K562 (cell line): ENCODE results near the gene DOCK4. TPM values are rescaled to one million over a fixed set of nuclear protein-coding genes. Genes with fewer than 3 reads are reported as not detected.
A peak's percentile ranks its signal among the peaks of the same experiment; 100 is the strongest.

Experiments used
- ATAC-seq: fragments of 200-7000 bp; cut with Tn5 transposase; 3 replicates; pipeline ENCODE4 v1.9.1; 2020; ENCODE audit warnings: moderate library complexity
- BruUV-seq: library from RNA; stranded (reverse); fragments of 400-500 nt; replicated peaks from 2 replicates; lab custom pipeline; 2021; lab: Mats Ljungman, UMichigan
- CTCF ChIA-PET: fragments of 300-600 bp; formaldehyde crosslinking; extraction: SDS; loops from one replicate; lab custom pipeline; 2021; ENCODE audit warnings: low intra/inter-chr PET ratio; lab: Yijun Ruan, JAX
- POLR2A ChIA-PET: fragments of 300-600, 350-650 bp; sonication (Branson Sonifier 250); formaldehyde crosslinking; extraction: SDS; loops from one replicate; lab custom pipeline; 2021; ENCODE audit warnings: antibody characterized with exemption, inconsistent platforms; lab: Yijun Ruan, JAX
- DNase-seq, 4 experiments: peaks; one replicate each; pipeline versions ENCODE4 v3.0.0 to v3.0.0-alpha.2; 2011 to 2018; ENCODE audit warnings: low spot score in 3 of 4, mixed read lengths in 3 of 4; ENCODE audit errors: extremely low read depth in 1 of 4
- FAIRE-seq: peaks from 2 replicates; lab custom pipeline; 2011; peaks lifted over from hg19 to GRCh38; lab: Jason Lieb, UNC
- H2AFZ ChIP-seq: 2 replicates; pipeline ENCODE4 v1.6.0; 2011; ENCODE audit warnings: low read depth, low read length, control low read depth, inconsistent platforms
- H3K27ac ChIP-seq: fragments of 200-600 bp; 3 replicates; pipeline ENCODE4 v1.8.0; 2011; ENCODE audit warnings: low read depth, mild to moderate bottlenecking, control low read depth, inconsistent platforms, low read length, moderate library complexity, mixed read lengths; ENCODE audit errors: extremely low read depth
- H3K27me3 ChIP-seq, 2 experiments: fragments of 300-600 bp in 1 of 2; 2 replicates in 1 of 2; 3 replicates in 1 of 2; pipeline versions ENCODE4 v1.6.0 to v1.8.0; 2011; ENCODE audit warnings: inconsistent platforms in 2 of 2, low read length in 2 of 2, mild to moderate bottlenecking in 1 of 2, mixed read lengths in 1 of 2, moderate library complexity in 1 of 2; ENCODE audit not compliant: control insufficient read depth in 2 of 2, insufficient read depth in 2 of 2
- H3K36me3 ChIP-seq: fragments of 300-600 bp; 3 replicates; pipeline ENCODE4 v1.8.0; 2011; ENCODE audit warnings: mild to moderate bottlenecking, low read length, inconsistent platforms; ENCODE audit not compliant: control insufficient read depth, insufficient read depth
- H3K4me1 ChIP-seq, 2 experiments: fragments of 200-600 bp in 1 of 2; replicated peaks in 1 of 2; 2 replicates in 1 of 2; 3 replicates in 1 of 2; pipeline versions ENCODE4 v1.5.1 to v1.8.0; 2011; ENCODE audit warnings: inconsistent platforms in 2 of 2, low read length in 2 of 2, mild to moderate bottlenecking in 1 of 2, mixed read lengths in 1 of 2, moderate library complexity in 1 of 2; ENCODE audit not compliant: control insufficient read depth in 2 of 2, insufficient read depth in 2 of 2
- H3K4me2 ChIP-seq: 2 replicates; pipeline ENCODE4 v1.6.1; 2011; ENCODE audit warnings: low read length, control low read depth, inconsistent platforms, mixed read lengths; ENCODE audit not compliant: insufficient read depth
- H3K4me3 ChIP-seq: fragments of 200-600 bp; sonication (generic), shearing (Covaris generic); 2 replicates; pipeline ENCODE4 v1.5.1; 2016; ENCODE audit warnings: control low read depth, inconsistent platforms
- H3K79me2 ChIP-seq: fragments of 200-600 bp; 3 replicates; pipeline ENCODE4 v1.8.0; 2011; ENCODE audit warnings: low read length, inconsistent platforms; ENCODE audit not compliant: control insufficient read depth, insufficient read depth
- H3K9ac ChIP-seq, 2 experiments: 2 replicates each; pipeline versions ENCODE4 v1.6.0 to v1.6.1; 2011; ENCODE audit warnings: low read depth in 2 of 2, low read length in 2 of 2, control low read depth in 1 of 2, inconsistent platforms in 1 of 2, mild to moderate bottlenecking in 1 of 2, mixed read lengths in 1 of 2; ENCODE audit not compliant: insufficient read depth in 1 of 2
- H3K9me1 ChIP-seq: one replicate; pipeline ENCODE4 v1.6.0; 2011; ENCODE audit warnings: inconsistent platforms, mild to moderate bottlenecking, low read length, moderate library complexity; ENCODE audit not compliant: control insufficient read depth, insufficient read depth
- H3K9me3 ChIP-seq: replicated peaks from 2 replicates; pipeline ENCODE4 v1.5.1; 2011; ENCODE audit warnings: low read depth, low read length, inconsistent platforms; ENCODE audit not compliant: control insufficient read depth, insufficient read depth
- H4K20me1 ChIP-seq: replicated peaks from 2 replicates; pipeline ENCODE4 v1.6.1; 2011; ENCODE audit warnings: low read length, inconsistent platforms, mixed read lengths; ENCODE audit not compliant: control insufficient read depth, insufficient read depth
- EGR1 ChIP-seq: fragments of 450-650 bp; conservative IDR thresholded peaks from 2 replicates; pipeline ENCODE4 v1.6.1; 2017; ENCODE audit warnings: mild to moderate bottlenecking
- FOXP1 ChIP-seq: sonication (generic); formaldehyde crosslinking; IDR thresholded peaks from 2 replicates; pipeline ENCODE4 v1.8.0; 2022; ENCODE audit warnings: mild to moderate bottlenecking, missing genetic modification reagents
- NEUROD1 ChIP-seq: fragments of 150-350 bp; IDR thresholded peaks from 2 replicates; pipeline ENCODE4 v1.6.1; 2014; ENCODE audit warnings: borderline replicate concordance, low read length, low read depth; ENCODE audit not compliant: partially characterized antibody
- RAD21 ChIP-seq, 2 experiments: fragments of 250-450 bp in 1 of 2; fragments of 450-650 bp in 1 of 2; sonication (Bioruptor Pico) in 1 of 2; formaldehyde crosslinking in 1 of 2; IDR thresholded peaks in 1 of 2; conservative IDR thresholded peaks in 1 of 2; 2 replicates each; pipeline versions ENCODE4 v1.4.0 to v1.8.0; 2020 to 2022; ENCODE audit warnings: mild to moderate bottlenecking in 2 of 2, moderate library complexity in 1 of 2
- ZNF592 ChIP-seq: fragments of 450-650 bp; IDR thresholded peaks from 2 replicates; pipeline ENCODE4 v1.6.1; 2017; ENCODE audit warnings: antibody characterized with exemption, mild to moderate bottlenecking
- ZNF76 ChIP-seq: fragments of 250-450 bp; sonication (Bioruptor Pico); IDR thresholded peaks from 2 replicates; pipeline ENCODE4 v1.4.0; 2020; ENCODE audit warnings: mild to moderate bottlenecking, moderate library complexity, borderline replicate concordance
- WGBS: fragments of 100-300 bp; shearing (Covaris generic); methylation state at CpG from one replicate; pipeline ENCODE4 v1.1.6; 2016; ENCODE audit warnings: low coverage, mixed read lengths; ENCODE audit not compliant: insufficient coverage; ENCODE audit errors: missing lambda C conversion rate; 5-methylcytosine and 5-hydroxymethylcytosine counted together
- in situ Hi-C: fragments of 300-500 bp; cut with MboI; formaldehyde crosslinking; loops from 4 replicates; pipeline ENCODE4 v1.15.0; 2018; ENCODE audit warnings: inconsistent platforms, mixed read lengths
- intact Hi-C: fragments of 100-400 bp; cut with micrococcal nuclease; formaldehyde crosslinking; loops from 2 replicates; pipeline ENCODE4 v1.14.2; 2022
- polyA plus RNA-seq, 8 experiments: library from polyadenylated mRNA; depleted of rRNA in 4 of 8; stranded (reverse) in 5 of 8; unstranded in 3 of 8; fragments of >200 nt; fragmentation: Nextera tagmentation in 2 of 8; fragmentation: Illumina TruSeq in 1 of 8; extraction: Ambion mirVana in 2 of 8; extraction: Trizol in 1 of 8; gene quantifications; 2 replicates each; pipeline versions ENCODE4 v1.2.1 to v1.2.3, GENCODE V29; 2011 to 2014; ENCODE audit warnings: inconsistent platforms in 1 of 8, missing spikeins in 1 of 8
- total RNA-seq, 7 experiments: library from RNA; depleted of rRNA in 6 of 7; stranded (reverse); fragments of >200 nt in 6 of 7; fragmentation: Illumina TruSeq in 2 of 7; extraction: Trizol in 2 of 7; gene quantifications; 2 replicates each; pipeline versions ENCODE4 v1.2.1 to v1.2.3, GENCODE V29; 2011 to 2021; ENCODE audit warnings: low replicate concordance in 1 of 7
- TF ChIP-seq, protein P1 (sequence below): IDR thresholded peaks from 2 replicates; pipeline ENCODE4 v1.6.1; 2011; ENCODE audit warnings: borderline replicate concordance, low read depth, mild to moderate bottlenecking, moderate library complexity, low read length; ENCODE audit not compliant: insufficient read depth, poor library complexity, severe bottlenecking
- TF ChIP-seq, protein P2 (sequence below): fragments of 450-650 bp; IDR thresholded peaks from one replicate; pipeline ENCODE4 v1.6.1; 2018; ENCODE audit warnings: mild to moderate bottlenecking, moderate library complexity; ENCODE audit not compliant: partially characterized antibody
- TF ChIP-seq, protein P3 (sequence below), 3 experiments: IDR thresholded peaks in 2 of 3; conservative IDR thresholded peaks in 1 of 3; 2 replicates each; pipeline ENCODE4 v1.5.1; 2011 to 2012; ENCODE audit warnings: low read length in 3 of 3, mild to moderate bottlenecking in 3 of 3, control low read depth in 2 of 3, improper control_type of control experiment in 1 of 3, inconsistent platforms in 1 of 3, low read depth in 1 of 3, mixed read lengths in 1 of 3, moderate library complexity in 1 of 3; ENCODE audit not compliant: insufficient read depth in 2 of 3

The DOCK4 gene
- total and polyA plus RNA-seq, 9 of the 15 experiments (the other 6 are each of a cell fraction or from before 2014, with no cell fraction given): 0.42 to 5.7 (median 2.3) TPM

- H3K27me3 ChIP-seq: no peaks in the 10 kb centered on the region
- no peaks in the 10 kb centered on the region for H3K79me2 ChIP-seq
- peak overlapping the region in 1 of 2 experiments; percentile 63; a peak in 2 of 4 replicates for H3K9ac ChIP-seq
- in situ Hi-C loops: no loop called here
- POLR2A ChIA-PET: interaction anchor here (0.6 to 1.8 kb wide), 4 partner anchors 22 to 230 kb away, joined by 3 to 5 read pairs (median 3); no protein-coding TSS in a partner anchor
- BruUV-seq: no TSS peak
- intact Hi-C loops: no loop called here
- peak in 1 of 4 experiments; percentile 41 for DNase-seq
- H2AFZ ChIP-seq: peak overlapping the region; percentile 64
- no peaks in the 10 kb centered on the region for H3K36me3 ChIP-seq
- no peaks in the 10 kb centered on the region for H4K20me1 ChIP-seq
- H3K4me3 ChIP-seq: no peak overlapping the region
- H3K4me2 ChIP-seq: no peak overlapping the region
- H3K4me1 ChIP-seq: peaks cover 3 to 10% of the 10 kb centered on the region in 2 experiments; a peak in 3 of 5 replicates
- H3K27ac ChIP-seq: no peak overlapping the region
- peak; percentile 78 for ATAC-seq
- no peak for FAIRE-seq
- CTCF ChIA-PET: interaction anchor here (1.0 to 2.6 kb wide), 3 partner anchors 12 to 1639 kb away, joined by 4 to 11 read pairs (median 10); no protein-coding TSS in a partner anchor
- no peaks in the 10 kb centered on the region for H3K9me3 ChIP-seq
- no peaks in the 10 kb centered on the region for H3K9me1 ChIP-seq
- WGBS: 36% methylated on average over 7 of the region's 7 CpGs
- TF ChIP-seq RAD21 (CRISPR knock-in tag; conservative IDR thresholded peaks at IDR 0.05 in 1 of 2, IDR thresholded peaks at IDR 0.05 in 1 of 2) (0 out of 4 replicates have a peak, but pooled peaks of 1 of the 2 experiments have one; percentile 11), ZNF76 (CRISPR knock-in tag) (no peak), EGR1 (no peak), FOXP1 (no peak), NEUROD1 (no peak), ZNF592 (no peak)
- TF ChIP-seq, protein P1, sequence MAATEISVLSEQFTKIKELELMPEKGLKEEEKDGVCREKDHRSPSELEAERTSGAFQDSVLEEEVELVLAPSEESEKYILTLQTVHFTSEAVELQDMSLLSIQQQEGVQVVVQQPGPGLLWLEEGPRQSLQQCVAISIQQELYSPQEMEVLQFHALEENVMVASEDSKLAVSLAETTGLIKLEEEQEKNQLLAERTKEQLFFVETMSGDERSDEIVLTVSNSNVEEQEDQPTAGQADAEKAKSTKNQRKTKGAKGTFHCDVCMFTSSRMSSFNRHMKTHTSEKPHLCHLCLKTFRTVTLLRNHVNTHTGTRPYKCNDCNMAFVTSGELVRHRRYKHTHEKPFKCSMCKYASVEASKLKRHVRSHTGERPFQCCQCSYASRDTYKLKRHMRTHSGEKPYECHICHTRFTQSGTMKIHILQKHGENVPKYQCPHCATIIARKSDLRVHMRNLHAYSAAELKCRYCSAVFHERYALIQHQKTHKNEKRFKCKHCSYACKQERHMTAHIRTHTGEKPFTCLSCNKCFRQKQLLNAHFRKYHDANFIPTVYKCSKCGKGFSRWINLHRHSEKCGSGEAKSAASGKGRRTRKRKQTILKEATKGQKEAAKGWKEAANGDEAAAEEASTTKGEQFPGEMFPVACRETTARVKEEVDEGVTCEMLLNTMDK: peak; percentile 13
- TF ChIP-seq, protein P2, sequence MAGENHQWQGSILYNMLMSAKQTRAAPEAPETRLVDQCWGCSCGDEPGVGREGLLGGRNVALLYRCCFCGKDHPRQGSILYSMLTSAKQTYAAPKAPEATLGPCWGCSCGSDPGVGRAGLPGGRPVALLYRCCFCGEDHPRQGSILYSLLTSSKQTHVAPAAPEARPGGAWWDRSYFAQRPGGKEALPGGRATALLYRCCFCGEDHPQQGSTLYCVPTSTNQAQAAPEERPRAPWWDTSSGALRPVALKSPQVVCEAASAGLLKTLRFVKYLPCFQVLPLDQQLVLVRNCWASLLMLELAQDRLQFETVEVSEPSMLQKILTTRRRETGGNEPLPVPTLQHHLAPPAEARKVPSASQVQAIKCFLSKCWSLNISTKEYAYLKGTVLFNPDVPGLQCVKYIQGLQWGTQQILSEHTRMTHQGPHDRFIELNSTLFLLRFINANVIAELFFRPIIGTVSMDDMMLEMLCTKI: no peak
- TF ChIP-seq, protein P3, sequence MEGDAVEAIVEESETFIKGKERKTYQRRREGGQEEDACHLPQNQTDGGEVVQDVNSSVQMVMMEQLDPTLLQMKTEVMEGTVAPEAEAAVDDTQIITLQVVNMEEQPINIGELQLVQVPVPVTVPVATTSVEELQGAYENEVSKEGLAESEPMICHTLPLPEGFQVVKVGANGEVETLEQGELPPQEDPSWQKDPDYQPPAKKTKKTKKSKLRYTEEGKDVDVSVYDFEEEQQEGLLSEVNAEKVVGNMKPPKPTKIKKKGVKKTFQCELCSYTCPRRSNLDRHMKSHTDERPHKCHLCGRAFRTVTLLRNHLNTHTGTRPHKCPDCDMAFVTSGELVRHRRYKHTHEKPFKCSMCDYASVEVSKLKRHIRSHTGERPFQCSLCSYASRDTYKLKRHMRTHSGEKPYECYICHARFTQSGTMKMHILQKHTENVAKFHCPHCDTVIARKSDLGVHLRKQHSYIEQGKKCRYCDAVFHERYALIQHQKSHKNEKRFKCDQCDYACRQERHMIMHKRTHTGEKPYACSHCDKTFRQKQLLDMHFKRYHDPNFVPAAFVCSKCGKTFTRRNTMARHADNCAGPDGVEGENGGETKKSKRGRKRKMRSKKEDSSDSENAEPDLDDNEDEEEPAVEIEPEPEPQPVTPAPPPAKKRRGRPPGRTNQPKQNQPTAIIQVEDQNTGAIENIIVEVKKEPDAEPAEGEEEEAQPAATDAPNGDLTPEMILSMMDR (IDR thresholded peaks at IDR 0.05 in 2 of 3, conservative IDR thresholded peaks at IDR 0.05 in 1 of 3; ENCODE audit: insufficient read depth in 2 of 3, low read depth in 1 of 3, low read length in 3 of 3): peak; percentile 43 to 50 (median 46); a peak in 4 of 6 replicates
Measured at GRCh38 chr7:111729483-111729882, 476.7 kb downstream of the DOCK4 start.
